SU-DHL-6 (cell line): Measurements from ENCODE around the gene MGMT.

ENCODE experiments used
- H2AFZ ChIP-seq: fragments of 200-600 bp; sonication (generic); 2 replicates; pipeline ENCODE4 v1.6.1; 2014; ENCODE audit warnings: low read depth, mild to moderate bottlenecking, moderate library complexity, mixed read lengths, antibody characterized with exemption, low read length; ENCODE audit not compliant: severe bottlenecking
- H3F3A ChIP-seq: fragments of 200-600 bp; shearing (Covaris generic); 2 replicates; pipeline ENCODE4 v1.6.0; 2016; ENCODE audit warnings: antibody characterized with exemption, mild to moderate bottlenecking; ENCODE audit not compliant: insufficient read depth
- H3K27ac ChIP-seq: fragments of 200-600 bp; sonication (generic); 2 replicates; pipeline ENCODE4 v1.5.1; 2016; ENCODE audit warnings: low read depth, mild to moderate bottlenecking, low read length, moderate library complexity, mixed read lengths
- H3K27me3 ChIP-seq: fragments of 200-600 bp; sonication (generic), shearing (Covaris generic); 2 replicates; pipeline ENCODE4 v1.6.0; 2014; ENCODE audit warnings: mild to moderate bottlenecking, low read length
- H3K36me3 ChIP-seq: fragments of 200-600 bp; sonication (generic); 2 replicates; pipeline ENCODE4 v1.6.1; 2014; ENCODE audit warnings: mild to moderate bottlenecking, low read length, mixed read lengths
- H3K4me2 ChIP-seq: fragments of 300-600, 200-600 bp; shearing (Covaris generic), sonication (generic); 2 replicates; pipeline ENCODE4 v1.6.0; 2014; ENCODE audit warnings: low read length, low read depth, mild to moderate bottlenecking; ENCODE audit not compliant: poor library complexity, severe bottlenecking
- H3K4me3 ChIP-seq: fragments of 200-600 bp; sonication (generic); 2 replicates; pipeline ENCODE4 v1.5.1; 2014; ENCODE audit warnings: antibody characterized with exemption, low read length, mild to moderate bottlenecking, mixed read lengths; ENCODE audit not compliant: insufficient read depth, poor library complexity, severe bottlenecking
- H3K79me2 ChIP-seq: fragments of 200-600 bp; sonication (generic); 2 replicates; pipeline ENCODE4 v1.6.1; 2014; ENCODE audit warnings: mild to moderate bottlenecking, low read length, moderate library complexity; ENCODE audit not compliant: insufficient read depth
- H3K9ac ChIP-seq: fragments of 200-600 bp; sonication (generic); 2 replicates; pipeline ENCODE4 v1.7.0; 2014; ENCODE audit warnings: mild to moderate bottlenecking, low read length
- H3K9me2 ChIP-seq: fragments of 200-600 bp; sonication (generic); replicated peaks from 2 replicates; pipeline ENCODE4 v1.6.1; 2014; ENCODE audit warnings: low read length; ENCODE audit not compliant: insufficient read depth
- H3K9me3 ChIP-seq: fragments of 200-600 bp; sonication (generic); 2 replicates; pipeline ENCODE4 v1.6.1; 2014; ENCODE audit warnings: low read length, mixed read lengths; ENCODE audit not compliant: insufficient read depth
- H4K20me1 ChIP-seq: fragments of 200-600 bp; sonication (generic); 2 replicates; pipeline ENCODE4 v1.6.1; 2014; ENCODE audit warnings: low read depth, mild to moderate bottlenecking, antibody characterized with exemption, low read length, moderate library complexity, mixed read lengths
- EZH2phosphoT487 ChIP-seq: fragments of 200-600 bp; sonication (generic), shearing (Covaris generic); conservative IDR thresholded peaks from 2 replicates; pipeline ENCODE4 v1.6.1; 2018; ENCODE audit warnings: mild to moderate bottlenecking, antibody characterized with exemption, low read length, moderate library complexity, mixed read lengths
- TF ChIP-seq, protein P1 (sequence below): fragments of 200-600 bp; sonication (generic); IDR thresholded peaks from one replicate; pipeline ENCODE4 v1.5.1; 2017; ENCODE audit warnings: antibody characterized with exemption, mild to moderate bottlenecking, low read length, moderate library complexity; ENCODE audit not compliant: insufficient read depth, poor library complexity, severe bottlenecking

Gene MGMT

DNA sequence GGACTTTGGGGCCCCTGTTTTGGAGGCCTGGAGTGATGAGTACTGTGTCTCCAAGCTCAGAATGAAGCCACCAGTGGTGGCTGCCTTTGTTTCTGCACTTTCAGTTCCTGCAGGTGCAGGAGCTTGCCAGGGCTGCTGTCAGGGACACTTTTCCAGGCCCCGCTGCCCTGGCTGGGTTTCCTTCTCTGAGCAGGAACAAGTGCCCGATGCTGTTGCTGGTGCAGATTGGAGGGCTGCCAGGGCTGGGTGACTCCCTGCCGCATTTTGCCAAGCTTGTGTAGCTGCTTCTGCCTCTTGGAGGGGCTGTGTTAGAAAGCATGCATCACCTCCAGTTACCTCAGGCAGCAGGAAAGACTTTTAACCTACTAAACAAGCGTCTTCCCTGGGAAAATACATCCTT is 211.1 kb downstream of the MGMT start:
- Histone ChIP-seq H3K4me3 (no peak overlapping the region), H3K9me2 (no peaks in the 10 kb centered on the region), H3K79me2 (no peaks in the 10 kb centered on the region), H3K27me3 (no peaks in the 10 kb centered on the region), H4K20me1 (no peaks in the 10 kb centered on the region), H3K9me3 (no peaks in the 10 kb centered on the region), H3K9ac (no peak overlapping the region), H3K4me2 (no peak overlapping the region), H3F3A (no peaks in the 10 kb centered on the region), H2AFZ (no peak overlapping the region), H3K27ac (no peak overlapping the region), H3K36me3 (no peaks in the 10 kb centered on the region)
- TF ChIP-seq, protein P1, sequence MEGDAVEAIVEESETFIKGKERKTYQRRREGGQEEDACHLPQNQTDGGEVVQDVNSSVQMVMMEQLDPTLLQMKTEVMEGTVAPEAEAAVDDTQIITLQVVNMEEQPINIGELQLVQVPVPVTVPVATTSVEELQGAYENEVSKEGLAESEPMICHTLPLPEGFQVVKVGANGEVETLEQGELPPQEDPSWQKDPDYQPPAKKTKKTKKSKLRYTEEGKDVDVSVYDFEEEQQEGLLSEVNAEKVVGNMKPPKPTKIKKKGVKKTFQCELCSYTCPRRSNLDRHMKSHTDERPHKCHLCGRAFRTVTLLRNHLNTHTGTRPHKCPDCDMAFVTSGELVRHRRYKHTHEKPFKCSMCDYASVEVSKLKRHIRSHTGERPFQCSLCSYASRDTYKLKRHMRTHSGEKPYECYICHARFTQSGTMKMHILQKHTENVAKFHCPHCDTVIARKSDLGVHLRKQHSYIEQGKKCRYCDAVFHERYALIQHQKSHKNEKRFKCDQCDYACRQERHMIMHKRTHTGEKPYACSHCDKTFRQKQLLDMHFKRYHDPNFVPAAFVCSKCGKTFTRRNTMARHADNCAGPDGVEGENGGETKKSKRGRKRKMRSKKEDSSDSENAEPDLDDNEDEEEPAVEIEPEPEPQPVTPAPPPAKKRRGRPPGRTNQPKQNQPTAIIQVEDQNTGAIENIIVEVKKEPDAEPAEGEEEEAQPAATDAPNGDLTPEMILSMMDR: no peak
- TF ChIP-seq EZH2phosphoT487: no peak

DNA sequence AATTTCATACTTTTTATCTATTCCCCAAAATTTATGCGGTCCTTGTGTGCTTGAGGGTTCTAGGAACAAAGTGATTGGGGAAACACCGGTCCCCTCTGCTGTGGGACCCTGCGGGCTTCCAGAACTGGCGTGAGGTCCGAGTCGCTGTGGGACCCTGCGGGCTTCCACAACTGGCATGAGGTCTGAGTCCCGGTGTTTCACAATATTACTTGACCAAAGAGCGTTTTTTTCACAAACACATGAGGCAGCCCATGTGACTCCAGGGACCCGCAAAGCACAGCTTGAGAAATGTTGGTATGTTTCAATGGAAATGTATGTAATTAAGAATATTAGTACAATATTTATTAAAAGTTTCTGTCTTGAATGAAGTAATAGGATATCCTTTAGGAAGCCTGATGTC is 212.2 kb downstream of the MGMT start:
- H3K27me3 ChIP-seq: no peaks in the 10 kb centered on the region
- TF ChIP-seq, protein P1: no peak
- no peak for TF ChIP-seq EZH2phosphoT487
- H3K4me3 ChIP-seq: no peak overlapping the region
- H4K20me1 ChIP-seq: no peaks in the 10 kb centered on the region
- H3K36me3 ChIP-seq: no peaks in the 10 kb centered on the region
- no peaks in the 10 kb centered on the region for H3K79me2 ChIP-seq
- H3K9me3 ChIP-seq: no peaks in the 10 kb centered on the region
- H2AFZ ChIP-seq: no peak overlapping the region
- H3K27ac ChIP-seq: no peak overlapping the region
- H3K4me2 ChIP-seq: no peak overlapping the region
- H3K9me2 ChIP-seq: no peaks in the 10 kb centered on the region
- no peak overlapping the region for H3K9ac ChIP-seq
- no peaks in the 10 kb centered on the region for H3F3A ChIP-seq

DNA sequence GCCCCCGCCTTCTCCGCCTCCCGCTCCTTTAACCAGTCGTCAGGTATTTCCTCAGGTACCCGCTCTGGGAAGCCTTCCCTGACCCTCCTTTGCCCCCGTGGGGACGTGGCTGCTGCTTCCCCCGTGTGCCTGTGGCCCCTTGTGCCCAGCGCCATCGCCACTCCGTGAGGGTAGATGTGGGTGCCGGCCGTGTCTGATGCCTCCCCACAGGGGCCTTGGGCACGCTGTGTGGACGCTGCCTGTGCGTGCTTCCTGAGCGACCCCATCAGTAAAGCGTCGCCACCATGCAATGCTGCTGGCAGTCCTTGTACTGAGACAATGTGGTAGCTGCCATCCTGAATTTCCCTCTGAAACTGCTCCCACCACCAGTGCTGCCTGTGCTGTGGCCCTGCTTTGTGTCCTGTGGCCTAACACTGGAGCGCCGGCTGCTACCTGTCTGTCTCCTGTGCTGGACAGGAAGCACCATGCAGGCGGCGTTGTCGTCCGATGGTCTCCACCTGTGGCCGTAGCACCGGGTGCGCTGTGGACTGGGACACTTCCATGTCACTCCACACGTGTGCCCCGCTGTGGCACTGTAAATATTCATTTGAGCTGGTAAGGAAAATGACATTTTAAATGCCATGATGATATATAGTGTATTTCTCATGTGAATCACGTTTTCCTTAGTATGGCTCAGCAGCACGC is 213.8 kb downstream of the MGMT start:
- no peaks in the 10 kb centered on the region for H4K20me1 ChIP-seq
- H3K9me2 ChIP-seq: no peaks in the 10 kb centered on the region
- no peaks in the 10 kb centered on the region for H3K9me3 ChIP-seq
- no peak for TF ChIP-seq EZH2phosphoT487
- TF ChIP-seq, protein P1: no peak
- H3F3A ChIP-seq: no peaks in the 10 kb centered on the region
- no peak overlapping the region for H3K27ac ChIP-seq
- H3K4me3 ChIP-seq: no peak overlapping the region
- H3K4me2 ChIP-seq: no peak overlapping the region
- no peak overlapping the region for H2AFZ ChIP-seq
- no peaks in the 10 kb centered on the region for H3K36me3 ChIP-seq
- H3K79me2 ChIP-seq: no peaks in the 10 kb centered on the region
- H3K9ac ChIP-seq: no peak overlapping the region
- H3K27me3 ChIP-seq: no peaks in the 10 kb centered on the region
